Measurements from ENCODE around the gene ENSA.

DNA sequence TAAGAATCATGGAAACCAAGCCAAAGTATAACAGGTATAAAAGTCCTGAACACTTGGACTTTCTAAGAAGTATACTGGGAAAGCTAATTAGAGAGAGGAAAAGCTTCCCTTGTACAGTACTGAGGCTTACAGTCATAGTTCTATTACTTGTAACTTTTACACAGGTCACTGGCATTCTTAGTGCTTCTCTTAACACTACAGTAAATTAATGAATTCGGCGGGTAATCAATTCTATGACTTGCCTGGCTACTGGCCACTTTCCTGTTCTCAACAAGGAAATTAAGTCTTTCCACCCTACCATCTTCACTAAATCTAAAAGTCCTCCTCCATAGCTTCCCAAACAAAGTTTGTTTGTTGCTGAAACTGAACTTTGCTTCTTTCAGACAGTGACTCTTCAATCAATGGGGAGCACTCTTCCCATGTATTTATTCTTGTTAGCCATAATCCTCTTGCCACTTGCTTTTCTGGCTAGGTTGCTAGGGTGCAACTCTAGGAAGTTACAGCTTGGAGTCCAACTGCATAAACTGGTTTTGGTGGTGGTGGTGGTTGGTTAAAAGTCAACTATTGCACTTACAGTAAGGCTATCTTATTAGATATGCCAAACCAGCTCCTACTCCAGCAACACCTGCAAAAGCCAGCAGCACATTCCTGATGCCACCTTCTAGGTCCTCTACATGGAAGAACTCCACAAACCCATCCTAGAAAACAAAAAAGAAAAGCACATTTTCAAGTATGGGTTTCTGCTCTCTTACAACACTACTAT lies 52.4 kb downstream of the ENSA start:
- no peak for TF ChIP-seq EZH2 (IDR thresholded peaks at IDR 0.05; ENCODE audit: low read length, missing control alignments)
- TF ChIP-seq, protein P1, sequence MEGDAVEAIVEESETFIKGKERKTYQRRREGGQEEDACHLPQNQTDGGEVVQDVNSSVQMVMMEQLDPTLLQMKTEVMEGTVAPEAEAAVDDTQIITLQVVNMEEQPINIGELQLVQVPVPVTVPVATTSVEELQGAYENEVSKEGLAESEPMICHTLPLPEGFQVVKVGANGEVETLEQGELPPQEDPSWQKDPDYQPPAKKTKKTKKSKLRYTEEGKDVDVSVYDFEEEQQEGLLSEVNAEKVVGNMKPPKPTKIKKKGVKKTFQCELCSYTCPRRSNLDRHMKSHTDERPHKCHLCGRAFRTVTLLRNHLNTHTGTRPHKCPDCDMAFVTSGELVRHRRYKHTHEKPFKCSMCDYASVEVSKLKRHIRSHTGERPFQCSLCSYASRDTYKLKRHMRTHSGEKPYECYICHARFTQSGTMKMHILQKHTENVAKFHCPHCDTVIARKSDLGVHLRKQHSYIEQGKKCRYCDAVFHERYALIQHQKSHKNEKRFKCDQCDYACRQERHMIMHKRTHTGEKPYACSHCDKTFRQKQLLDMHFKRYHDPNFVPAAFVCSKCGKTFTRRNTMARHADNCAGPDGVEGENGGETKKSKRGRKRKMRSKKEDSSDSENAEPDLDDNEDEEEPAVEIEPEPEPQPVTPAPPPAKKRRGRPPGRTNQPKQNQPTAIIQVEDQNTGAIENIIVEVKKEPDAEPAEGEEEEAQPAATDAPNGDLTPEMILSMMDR (conservative IDR thresholded peaks at IDR 0.05 in 1 of 2, IDR thresholded peaks at IDR 0.05 in 1 of 2; ENCODE audit: low read depth in 1 of 2, low read length in 2 of 2): no peak
